Peyer's patch (tissue), 4 donors: ENCODE results near the gene AMFR.

Experiments
- POLR2A ChIP-seq, 2 donors: fragments of 450-650 bp; IDR thresholded peaks; one replicate each; pipeline ENCODE4 v1.5.1; 2017; ENCODE audit warnings: antibody characterized with exemption in 2 of 2, mild to moderate bottlenecking in 2 of 2, moderate library complexity in 2 of 2
- TF ChIP-seq, protein P1 (sequence below), 6 experiments: fragments of 450-650 bp in 4 of 6; fragments of 200-600 bp in 2 of 6; sonication (generic) in 1 of 6; IDR thresholded peaks; one replicate each; pipeline ENCODE4 v1.5.1; 2017 to 2019; ENCODE audit warnings: antibody characterized with exemption in 6 of 6, mild to moderate bottlenecking in 3 of 6, moderate library complexity in 1 of 6

DNA sequence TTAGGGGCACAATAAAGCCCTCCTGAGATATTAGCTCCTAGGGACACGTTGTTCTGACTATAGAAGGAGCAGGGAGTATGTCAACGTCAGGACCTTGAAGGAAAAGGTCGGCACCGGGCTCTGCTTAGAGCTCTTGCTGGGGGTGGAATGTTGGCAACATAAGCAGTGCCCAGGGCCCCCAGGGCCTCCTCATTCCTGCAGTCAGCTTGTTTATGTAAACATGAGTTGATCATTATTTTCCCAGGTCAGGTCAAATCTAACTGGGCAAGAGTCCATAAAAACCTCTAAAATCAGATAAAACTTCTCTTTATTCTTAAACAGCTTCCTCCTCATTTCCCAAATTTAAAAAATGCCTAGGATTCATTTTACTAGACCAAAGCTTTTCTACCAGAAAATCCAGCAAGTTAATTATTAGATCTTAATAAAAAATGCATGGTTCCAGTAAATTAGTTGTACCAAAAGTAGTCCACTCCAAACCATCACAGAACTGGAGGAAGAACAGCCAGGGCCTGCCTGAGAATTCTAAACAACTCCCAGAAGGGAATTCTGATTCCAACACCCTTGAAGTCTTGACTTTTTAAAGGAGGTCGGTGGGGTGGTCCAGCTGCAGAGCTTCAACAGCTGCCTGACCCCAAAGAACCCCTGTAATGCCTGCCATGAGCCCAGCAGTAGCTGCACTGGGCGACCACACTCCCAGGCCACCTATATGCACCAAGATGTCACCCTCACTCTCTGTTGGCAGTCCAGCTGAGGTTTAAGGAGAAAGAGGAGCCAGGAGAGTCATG is 54.3 kb downstream of the AMFR start:
- TF ChIP-seq, protein P1, sequence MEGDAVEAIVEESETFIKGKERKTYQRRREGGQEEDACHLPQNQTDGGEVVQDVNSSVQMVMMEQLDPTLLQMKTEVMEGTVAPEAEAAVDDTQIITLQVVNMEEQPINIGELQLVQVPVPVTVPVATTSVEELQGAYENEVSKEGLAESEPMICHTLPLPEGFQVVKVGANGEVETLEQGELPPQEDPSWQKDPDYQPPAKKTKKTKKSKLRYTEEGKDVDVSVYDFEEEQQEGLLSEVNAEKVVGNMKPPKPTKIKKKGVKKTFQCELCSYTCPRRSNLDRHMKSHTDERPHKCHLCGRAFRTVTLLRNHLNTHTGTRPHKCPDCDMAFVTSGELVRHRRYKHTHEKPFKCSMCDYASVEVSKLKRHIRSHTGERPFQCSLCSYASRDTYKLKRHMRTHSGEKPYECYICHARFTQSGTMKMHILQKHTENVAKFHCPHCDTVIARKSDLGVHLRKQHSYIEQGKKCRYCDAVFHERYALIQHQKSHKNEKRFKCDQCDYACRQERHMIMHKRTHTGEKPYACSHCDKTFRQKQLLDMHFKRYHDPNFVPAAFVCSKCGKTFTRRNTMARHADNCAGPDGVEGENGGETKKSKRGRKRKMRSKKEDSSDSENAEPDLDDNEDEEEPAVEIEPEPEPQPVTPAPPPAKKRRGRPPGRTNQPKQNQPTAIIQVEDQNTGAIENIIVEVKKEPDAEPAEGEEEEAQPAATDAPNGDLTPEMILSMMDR (IDR thresholded peaks at IDR 0.05) = no peak
- TF ChIP-seq POLR2A (IDR thresholded peaks at IDR 0.05) = no peak
